T-helper 22 cell (primary cell): Measurements from ENCODE around the gene TARM1.

ENCODE experiments used
- DNase-seq: peaks from one replicate; pipeline ENCODE4 v3.0.0-alpha.2; 2020; ENCODE audit warnings: low read depth

The TARM1 gene

DNA sequence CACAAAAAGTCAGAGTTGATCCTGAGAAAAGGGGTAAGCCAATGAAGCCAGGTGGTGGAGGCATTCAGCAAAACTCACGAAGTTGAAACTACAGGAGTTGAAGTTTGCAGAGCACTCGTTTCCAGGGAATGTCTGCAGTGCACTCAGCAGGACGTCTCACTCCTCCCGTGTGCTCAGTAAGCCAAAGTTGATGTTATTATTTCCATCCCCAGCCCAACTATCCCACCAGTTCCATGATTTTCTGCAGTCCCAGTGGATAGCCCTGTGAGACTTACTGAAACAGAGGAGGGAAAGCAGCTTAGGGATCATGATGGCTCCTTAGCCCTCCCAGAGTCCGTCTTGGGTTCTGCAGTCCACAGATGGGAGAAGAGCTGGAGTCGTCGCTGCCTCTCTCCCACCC, at the start of gene TARM1:
Gene TARM1 (minus strand): TSS at position 334 of the 400 bp plus-strand sequence. CDS start 25 bp downstream, at position 309.
- no peak for DNase-seq

DNA sequence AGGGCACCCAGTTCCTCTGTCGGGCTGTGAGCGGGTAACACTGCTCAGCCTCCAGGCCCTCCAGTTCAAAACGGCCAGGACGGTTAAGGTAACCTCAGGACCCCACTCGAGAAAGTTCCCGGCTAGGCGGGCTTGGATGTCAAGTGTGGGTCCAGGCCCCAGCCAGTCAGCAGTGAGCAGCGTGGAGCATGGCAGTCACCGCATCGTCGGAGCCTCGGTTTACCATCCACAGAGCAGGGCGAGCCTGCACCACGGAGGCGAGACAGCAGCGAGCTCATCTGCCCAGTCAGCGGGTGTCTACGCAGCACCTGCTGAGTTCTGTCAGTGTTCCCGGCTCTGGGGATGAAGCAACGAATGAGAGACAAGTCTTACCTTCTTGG, 48.4 kb upstream of the TARM1 start:
- no peak for DNase-seq

DNA sequence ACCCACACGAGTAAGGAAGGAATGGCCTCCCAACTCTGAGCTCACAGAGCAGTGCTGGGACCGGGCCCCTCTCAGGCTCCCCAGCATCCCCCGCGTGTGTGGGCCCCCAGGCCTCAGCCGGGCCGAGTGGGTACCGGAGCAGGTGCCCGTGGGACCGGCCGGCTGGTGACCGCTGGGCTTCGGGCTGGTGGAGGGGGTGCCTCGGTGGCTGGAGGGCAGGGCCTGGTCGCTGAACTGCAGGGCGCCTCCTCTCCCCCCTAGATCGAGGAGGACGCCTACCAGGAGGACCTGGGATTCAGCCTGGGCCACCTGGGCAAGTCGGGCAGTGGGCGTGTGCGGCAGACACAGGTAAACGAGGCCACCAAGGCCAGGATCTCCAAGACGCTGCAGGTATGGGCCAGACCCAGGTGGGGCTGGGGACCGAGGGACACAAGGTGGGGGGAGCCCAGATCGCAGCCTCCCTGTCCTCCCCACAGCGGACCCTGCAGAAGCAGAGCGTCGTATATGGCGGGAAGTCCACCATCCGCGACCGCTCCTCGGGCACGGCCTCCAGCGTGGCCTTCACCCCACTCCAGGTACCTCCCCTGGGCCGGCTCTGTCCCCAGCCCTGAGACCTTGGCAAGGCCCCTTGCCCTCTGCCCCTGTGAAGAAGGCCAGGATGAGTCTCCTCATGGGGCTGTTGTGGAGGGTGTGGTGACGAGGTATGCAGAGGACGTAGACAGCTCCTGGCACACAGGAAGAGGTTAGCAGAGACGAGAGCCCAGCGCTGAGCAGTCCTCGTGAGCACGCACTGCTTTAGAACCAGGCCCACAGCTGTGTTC, 47.8 kb upstream of the TARM1 start:
- no peak for DNase-seq

DNA sequence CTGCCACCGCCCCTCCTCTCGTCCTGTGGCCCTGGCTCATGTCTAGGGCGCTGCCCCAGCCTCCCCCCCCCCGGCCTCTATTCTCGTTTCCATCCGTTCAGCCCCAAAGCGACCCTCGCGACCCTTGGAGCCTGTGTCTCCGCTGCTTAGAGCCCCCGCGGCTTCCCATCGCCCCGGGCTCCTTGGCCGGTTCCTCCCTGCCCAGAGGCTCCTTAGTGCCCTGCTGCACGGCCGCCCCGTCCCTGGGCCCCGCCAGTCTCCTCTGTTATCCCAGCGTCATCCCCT, 47.2 kb upstream of the TARM1 start:
- no peak for DNase-seq

DNA sequence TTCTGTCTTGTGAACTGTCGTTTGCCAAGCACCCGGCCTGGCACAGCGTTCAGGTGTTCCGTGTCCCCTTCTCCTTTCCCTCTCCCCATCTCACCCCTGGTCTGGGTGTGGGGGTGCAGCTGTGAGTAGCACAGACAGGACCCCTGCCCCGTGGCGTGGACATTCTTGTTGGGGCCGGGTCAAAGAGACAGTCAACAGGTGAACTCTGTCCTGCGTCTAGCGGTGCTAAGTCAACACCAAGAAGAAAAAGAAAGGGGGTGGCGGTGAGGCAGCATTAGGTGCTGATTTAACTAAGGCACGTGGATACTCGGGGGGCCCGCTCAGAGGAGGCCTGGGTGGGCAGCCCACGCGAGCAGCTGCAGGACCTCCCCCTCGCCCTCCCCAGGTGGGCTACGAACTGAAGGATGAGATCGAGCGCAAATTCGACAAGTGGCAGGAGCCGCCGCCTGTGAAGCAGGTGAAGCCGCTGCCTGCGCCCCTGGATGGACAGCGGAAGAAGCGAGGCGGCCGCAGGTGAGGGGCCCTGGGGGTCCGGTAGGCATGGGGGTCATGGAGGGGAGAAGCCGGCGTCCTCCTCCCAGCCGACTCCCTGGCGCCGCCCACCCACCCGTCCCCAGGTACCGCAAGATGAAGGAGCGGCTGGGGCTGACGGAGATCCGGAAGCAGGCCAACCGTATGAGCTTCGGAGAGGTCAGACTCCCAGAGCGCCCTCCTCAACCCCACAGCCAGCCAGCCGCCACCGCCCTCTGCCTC, 46.7 kb upstream of the TARM1 start:
- no peak for DNase-seq

DNA sequence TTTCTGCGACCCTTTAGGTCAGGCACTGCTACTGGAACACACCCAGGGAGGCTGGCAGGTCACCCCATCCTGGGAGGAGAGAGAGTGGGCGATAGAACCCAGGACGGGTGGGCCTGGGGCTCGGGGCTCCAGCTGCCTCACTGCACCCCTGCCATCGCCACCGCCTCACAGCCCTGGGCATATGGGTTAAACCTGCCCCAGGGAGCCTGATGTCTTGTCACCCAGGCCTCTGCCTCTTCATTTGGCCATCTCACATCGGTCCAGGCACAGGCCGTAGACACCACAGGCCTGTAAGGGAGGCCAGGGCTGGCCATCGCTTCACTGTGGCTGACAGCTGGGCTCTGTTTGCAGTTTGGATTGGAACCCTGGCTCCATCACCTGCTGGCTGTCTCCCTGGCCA, 44.5 kb upstream of the TARM1 start:
- DNase-seq, result no peak

DNA sequence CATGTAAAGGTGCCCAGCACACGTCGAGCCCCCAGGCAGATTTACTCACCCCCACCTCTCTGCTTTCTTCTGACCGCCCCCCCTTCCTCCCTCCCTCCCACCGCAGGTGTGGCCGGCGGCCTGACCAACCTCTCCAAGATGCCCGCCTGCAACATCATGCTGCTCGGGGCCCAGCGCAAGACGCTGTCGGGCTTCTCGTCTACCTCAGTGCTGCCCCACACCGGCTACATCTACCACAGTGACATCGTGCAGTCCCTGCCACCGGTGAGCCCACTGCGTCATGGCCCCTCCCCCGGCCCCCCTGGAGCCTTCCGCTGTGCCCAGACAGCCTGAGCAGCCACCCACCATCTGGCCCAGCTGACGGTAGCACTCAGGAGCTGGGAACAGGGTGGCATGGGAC, 43.2 kb upstream of the TARM1 start:
- DNase-seq, result no peak

DNA sequence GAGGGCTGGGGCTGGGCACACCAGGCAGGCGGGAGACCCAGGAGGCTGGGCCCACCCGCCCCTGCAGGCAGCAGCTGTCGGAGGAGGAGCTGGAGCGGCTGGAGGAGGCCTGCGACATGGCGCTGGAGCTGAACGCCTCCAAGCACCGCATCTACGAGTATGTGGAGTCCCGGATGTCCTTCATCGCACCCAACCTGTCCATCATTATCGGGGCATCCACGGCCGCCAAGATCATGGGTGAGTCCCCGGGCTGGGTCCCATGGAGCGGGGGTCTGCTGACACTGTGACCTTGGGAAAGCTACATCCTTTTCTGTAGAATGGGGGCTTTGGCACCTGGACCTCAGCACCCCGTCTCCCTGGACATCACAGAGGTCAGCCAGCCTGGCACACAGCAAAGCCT, 42.5 kb upstream of the TARM1 start:
- no peak for DNase-seq

DNA sequence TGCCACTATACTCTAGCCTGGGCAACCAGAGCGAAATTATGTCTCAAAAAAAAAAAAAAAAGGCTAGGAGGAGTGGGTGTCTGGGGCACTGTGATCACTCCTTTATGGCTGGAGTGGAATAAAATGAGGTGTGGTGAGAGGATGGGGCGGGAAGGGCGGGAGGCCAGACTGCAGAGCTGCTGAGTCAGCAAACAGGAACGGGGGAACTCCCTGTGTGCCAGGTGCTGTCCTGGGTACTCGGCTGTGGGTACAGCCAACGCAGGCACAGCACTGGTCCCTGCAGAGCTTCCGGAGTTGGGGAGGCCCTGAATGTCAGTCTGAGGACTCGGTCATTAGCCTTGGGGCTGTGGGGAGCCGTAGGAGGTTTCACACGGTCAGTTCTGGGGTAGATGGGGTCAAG, 40.1 kb upstream of the TARM1 start:
- no peak for DNase-seq

DNA sequence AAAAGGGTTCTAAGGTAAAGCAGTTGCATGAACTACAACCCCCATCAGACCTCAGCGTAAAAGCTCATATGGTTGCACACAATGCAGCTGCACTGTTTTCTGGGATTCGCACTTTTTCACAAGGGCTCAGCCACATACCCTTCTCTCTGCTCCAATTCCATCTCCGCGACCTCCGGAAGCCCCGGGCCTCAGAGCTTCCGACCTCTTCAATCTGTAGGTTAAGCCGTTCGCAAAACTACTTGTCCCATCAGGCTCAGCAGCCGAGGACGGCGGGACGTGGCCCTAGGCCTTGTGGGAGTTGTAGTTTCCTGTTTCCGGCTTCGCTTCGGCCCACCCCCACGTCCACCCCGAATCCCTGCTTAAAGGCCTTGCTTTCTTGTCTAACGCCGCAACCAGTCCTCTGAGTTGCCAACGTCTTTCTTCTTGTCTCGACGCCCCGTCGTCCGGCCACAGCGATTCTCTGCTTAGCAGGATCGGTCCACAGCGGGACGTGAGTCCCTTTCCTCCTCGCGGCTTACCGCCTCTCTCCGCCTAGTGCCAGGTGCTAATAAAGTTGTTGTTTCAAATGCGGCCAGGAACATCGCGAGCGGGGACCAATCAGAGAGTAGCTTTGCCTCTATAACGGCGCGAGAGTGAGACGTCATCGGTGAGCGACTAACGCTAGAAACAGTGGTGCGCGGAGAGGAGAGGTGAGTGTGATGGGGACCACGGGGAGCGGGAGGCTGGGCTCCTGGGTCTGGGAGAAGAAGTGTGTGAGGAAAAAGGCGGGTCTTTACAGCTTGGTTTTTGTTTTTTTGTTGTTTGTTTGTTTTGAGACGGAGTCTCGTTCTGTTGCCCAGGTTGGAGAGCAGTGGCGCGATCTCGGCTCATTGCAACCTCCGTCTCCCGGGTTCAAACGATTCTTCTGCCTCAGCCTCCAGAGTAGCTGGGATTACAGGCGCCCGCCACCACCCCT, 34.2 kb upstream of the TARM1 start, which contains the start of the genes PRPF31 and TFPT:
Gene PRPF31 (plus strand): TSS at position 646 of the 955 bp plus-strand sequence. CDS start 2,525 bp downstream, outside the sequence.
Gene TFPT (minus strand): TSS at position 549 of the 955 bp plus-strand sequence. CDS start 388 bp downstream, at position 161.
- DNase-seq, result peak; percentile 92

DNA sequence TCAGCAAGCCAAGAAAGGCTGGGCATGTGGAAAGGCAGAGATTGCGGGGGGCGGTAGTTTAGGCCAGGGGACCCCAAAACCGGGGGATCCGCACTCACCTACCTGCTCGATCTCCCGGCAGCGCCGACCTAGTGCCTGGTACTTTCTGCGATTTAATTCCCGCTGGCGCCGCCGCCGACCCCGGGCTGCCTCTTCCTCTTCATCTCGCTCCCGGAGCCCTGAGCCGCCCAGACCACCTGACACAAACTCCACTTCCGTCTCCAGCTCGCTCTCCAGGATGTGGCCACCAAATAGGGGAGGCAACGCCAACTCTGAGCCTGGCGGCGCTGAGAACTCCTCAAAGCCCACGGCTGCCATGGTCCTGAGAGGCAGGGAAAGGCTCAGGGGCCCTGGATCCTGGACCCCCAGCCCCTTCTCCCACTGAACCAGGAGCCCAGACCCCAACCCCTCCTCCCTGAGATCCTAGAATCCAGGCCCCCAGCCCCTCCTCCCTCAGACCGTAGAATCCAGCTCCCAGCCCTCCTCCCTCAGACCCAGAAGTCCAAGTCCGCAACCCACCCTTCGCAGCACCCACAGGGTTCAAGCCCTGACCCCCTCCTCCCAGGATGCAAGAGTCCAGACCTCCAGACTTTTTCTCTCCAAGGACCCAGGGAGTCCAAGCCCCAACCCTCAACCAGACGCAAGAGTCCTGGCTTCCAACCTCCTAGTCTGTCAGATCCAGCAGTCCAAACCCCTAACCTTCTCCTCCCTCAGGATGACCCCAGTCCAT, 33.4 kb upstream of the TARM1 start:
- DNase-seq, result peak; percentile 41

DNA sequence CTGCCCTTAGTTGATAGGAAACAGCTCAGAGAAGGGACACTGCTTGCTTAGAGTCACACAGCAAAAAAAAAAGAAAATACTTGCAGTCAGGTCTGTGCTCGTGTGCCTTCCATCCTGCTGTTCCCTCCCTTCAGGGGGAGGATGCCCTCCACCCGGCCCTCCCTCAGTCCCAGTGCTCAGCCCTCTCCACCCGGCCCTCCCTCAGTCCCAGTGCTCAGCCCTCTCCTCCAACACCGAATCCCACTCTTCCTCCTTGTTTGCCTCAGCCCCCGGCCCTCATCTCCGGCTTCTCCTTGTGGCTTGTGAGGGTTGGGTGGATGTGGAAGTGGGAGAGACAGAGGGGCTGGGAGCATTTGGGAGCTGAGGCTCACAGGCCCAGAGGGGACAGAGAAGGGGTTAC, 28.5 kb upstream of the TARM1 start:
- no peak for DNase-seq

DNA sequence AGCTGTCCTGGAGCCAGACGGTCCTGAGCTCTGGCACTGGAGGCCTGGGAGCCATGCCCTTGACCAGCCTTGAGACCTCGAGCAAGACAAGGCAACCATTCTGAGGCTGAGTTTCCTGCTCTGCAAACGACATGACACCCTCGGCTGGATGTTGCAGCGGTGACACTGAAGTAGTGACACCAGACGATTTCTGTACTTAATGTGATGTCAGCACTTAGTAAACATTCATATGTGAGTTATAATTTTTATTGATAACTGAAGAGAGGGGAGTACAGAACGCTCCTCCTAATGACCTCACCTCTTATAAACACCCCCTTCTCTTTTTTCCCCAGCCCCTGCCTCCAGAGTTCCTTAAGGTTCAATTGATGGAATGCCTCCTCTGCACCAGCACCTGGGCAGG, 27.3 kb upstream of the TARM1 start:
- DNase-seq, result no peak

DNA sequence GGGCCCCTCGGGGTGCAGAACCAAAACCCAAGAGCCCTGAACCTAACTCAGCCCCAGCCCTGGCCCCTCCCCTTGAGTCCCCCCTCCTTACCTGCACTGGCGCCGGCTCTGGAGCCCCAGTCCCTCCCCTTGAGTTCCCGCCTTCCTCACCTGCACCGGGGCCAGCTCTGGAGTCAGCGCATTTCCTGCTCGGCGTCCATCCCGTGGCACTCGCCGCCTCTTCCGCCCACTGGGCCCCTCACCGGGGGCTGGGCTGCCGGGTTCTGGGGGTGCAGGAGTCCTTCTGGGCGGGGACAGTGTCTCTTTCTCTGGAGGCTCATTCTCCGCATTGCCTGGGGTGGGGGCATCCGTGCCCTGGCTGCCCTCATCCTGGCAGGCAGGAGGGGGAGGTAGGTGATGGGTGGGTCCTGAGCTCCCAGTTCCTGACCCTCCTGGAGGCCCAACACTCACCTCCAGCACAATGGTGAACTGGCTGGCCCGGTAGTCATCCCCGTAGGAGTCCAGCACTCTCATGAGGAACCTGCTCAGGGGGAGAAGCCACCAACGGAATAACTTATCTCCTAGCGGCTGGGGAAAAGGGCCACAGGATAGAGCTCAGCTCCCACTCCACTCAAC, 26.8 kb upstream of the TARM1 start:
- no peak for DNase-seq

DNA sequence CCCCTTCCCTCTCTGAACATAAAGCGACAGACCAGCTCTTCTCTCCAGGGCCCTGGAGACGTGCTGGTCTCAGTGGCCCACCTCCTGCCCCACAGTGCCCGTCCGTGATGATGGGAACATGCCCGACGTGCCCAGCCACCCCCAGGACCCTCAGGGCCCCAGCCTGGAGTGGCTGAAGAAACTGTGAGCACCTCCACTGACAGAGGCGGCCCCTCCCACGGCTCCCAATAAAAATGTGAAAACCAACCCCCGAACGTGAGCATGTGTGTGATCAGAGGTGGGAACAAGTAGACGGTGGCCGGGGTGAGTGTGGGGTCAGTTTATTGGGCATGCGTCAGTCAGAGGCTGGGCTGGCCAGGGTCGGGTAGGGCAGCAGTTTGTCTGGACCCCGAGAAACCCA, 25.6 kb upstream of the TARM1 start:
- DNase-seq, result no peak

DNA sequence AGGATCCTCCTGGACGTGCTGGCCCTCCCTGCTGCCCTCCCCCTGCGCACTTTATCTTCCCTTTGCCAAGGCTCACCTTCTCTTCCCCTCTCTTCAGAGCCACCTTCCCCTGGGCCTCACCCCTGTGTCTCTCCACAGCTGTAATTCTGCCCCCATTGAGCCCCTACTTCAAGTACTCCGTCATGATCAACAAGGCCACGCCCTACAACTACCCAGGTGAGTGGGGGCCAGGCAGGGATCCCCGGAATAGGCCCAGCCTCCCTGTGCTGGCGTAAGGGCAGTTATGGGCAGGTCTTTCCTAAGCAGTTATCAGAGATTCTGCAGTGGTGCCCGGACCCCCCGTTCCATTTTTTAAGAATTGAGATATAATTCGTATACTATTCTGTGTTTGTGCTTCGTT, 24.6 kb upstream of the TARM1 start:
- DNase-seq, result no peak

DNA sequence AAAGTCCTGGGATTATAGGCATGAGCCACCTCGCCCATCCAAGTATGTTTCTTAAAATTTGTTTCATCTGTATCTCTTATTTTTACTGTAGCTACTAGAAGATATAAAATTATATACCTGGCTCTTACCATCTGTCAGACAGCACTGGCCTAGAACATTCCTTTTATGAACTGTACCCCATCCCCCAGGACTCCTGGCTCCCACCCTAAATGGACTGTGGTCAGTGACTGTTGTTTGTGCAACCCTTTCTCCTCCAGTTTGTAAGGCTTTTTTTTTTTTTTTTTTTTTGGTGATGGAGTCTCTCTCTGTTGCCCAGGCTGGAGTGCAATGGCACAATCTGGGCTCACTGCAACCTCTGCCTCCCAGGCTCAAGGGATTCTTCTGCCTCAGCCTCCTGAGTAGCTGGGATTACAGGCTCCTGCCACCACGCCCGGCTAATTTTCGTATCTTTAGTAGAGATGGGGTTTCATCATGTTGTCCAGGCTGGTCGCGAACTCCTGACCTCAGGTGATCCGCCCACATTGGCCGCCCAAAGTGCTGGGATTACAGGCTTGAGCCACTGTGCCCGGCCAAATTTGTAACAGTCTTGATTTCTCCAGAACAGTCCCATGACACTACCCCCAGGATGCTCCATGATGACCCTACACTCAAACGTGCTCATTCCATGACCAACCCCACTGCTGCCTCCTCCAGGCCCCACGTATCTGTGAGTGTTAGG, 24.0 kb upstream of the TARM1 start:
- no peak for DNase-seq

DNA sequence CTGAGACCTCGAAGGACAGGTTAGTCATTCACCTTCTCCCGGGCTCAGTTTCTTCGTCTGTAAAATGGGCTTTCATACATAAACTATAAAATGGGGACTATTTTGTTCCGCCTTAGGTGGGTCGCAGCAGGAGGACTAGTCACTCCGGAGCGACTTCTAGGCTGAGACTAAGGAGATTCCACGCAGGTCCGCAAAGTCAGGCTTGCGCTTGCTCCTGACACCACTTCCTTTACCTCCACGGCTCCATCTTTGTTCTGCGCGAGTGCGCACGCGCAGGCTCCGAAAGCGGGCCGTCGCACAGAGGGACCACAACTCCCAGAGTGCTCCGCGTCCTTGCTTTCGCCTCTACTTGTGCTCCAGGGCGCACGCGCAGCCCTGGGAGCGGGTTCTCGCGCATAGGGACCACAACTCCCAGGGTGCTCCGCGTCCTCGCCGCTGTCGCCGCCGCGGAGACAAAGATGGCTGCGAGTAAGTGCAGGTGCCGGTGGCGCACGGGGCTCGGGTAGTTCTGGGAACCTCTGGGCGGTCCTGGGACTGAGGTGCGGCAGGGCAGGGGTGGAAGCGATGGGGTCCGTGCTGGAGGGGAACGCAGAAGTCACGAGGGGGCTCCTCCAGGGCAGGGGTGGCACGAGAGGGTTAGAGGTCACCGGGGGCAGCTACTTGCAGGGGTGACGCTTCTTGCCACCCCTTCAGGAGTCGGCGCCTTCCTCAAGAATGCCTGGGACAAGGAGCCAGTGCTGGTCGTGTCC, 21.4 kb upstream of the TARM1 start, which contains the start of gene NDUFA3:
Gene NDUFA3 (plus strand): TSS at position 435 of the 749 bp plus-strand sequence. CDS start 24 bp downstream, at position 459.
- DNase-seq, result peak; percentile 98

DNA sequence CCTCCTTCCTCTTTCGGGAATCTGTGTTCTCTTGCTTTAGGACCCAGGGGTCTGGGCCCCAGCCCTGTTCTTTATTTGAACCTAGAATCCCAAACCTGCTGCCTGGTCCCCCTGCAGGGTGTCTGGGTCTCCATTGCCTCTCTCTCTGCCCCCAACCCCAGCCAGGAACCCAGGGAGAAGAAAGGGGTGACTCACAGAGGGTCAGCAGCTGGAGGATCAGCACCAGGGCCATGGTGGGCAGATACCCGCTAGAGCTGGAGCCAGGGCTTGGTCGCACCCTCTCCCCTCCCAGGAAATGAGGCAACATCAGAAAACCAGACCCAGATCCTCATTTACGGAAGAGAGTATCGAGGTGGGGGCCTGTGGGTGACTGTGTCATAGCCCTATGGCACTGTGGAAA, 19.4 kb upstream of the TARM1 start, which contains the start of gene OSCAR:
Gene OSCAR (minus strand): TSS at position 243 of the 400 bp plus-strand sequence. CDS start 11 bp downstream, at position 232.
- no peak for DNase-seq
